Nephron progenitor cell (in vitro differentiated cells): Measurements from ENCODE around the gene ANKS1B.
A peak's percentile ranks its signal among the peaks of the same experiment; 100 is the strongest.

Source experiments
- DNase-seq: peaks from one replicate; pipeline ENCODE4 v3.0.0; 2021
- H3K27ac Mint-ChIP-seq: 2 replicates; pipeline ENCODE4 v1.8.0; 2021; ENCODE audit warnings: mild to moderate bottlenecking, moderate library complexity, mixed read lengths
- H3K27me3 Mint-ChIP-seq: 2 replicates; pipeline ENCODE4 v1.8.0; 2021; ENCODE audit warnings: mild to moderate bottlenecking, low read depth, mixed read lengths; ENCODE audit not compliant: poor library complexity
- H3K36me3 Mint-ChIP-seq: 2 replicates; pipeline ENCODE4 v1.8.0; 2021; ENCODE audit warnings: low read depth, mixed read lengths
- H3K4me1 Mint-ChIP-seq: 2 replicates; pipeline ENCODE4 v1.8.0; 2021; ENCODE audit warnings: mixed read lengths
- H3K4me3 Mint-ChIP-seq: 2 replicates; pipeline ENCODE4 v1.8.0; 2021; ENCODE audit warnings: mild to moderate bottlenecking, moderate library complexity, mixed read lengths
- H3K9me3 Mint-ChIP-seq: 2 replicates; pipeline ENCODE4 v1.8.0; 2021; ENCODE audit warnings: mild to moderate bottlenecking, moderate library complexity, mixed read lengths
- CTCF ChIP-seq: fragments of 200-600 bp; sonication (generic); IDR thresholded peaks from 2 replicates; pipeline ENCODE4 v1.5.0; 2021; ENCODE audit warnings: antibody characterized with exemption

The ANKS1B gene

GRCh38 chr12:99920353-99920960 is 64.3 kb downstream of the ANKS1B start:
- Mint-ChIP-seq H3K9me3 (no peaks in the 10 kb centered on the region), H3K27ac (no peak overlapping the region), H3K4me3 (no peak overlapping the region), H3K36me3 (no peaks in the 10 kb centered on the region), H3K4me1 (no peaks in the 10 kb centered on the region), H3K27me3 (no peaks in the 10 kb centered on the region)
- TF ChIP-seq CTCF = no peak
- no peak for DNase-seq

GRCh38 chr12:99917711-99918402 is 66.9 kb downstream of the ANKS1B start:
- Mint-ChIP-seq H3K27ac (no peak overlapping the region), H3K27me3 (peaks cover 5% of the 10 kb centered on the region), H3K4me3 (no peak overlapping the region), H3K4me1 (peaks cover 8% of the 10 kb centered on the region), H3K9me3 (no peaks in the 10 kb centered on the region), H3K36me3 (no peaks in the 10 kb centered on the region)
- DNase-seq = no peak
- TF ChIP-seq CTCF = no peak

DNA sequence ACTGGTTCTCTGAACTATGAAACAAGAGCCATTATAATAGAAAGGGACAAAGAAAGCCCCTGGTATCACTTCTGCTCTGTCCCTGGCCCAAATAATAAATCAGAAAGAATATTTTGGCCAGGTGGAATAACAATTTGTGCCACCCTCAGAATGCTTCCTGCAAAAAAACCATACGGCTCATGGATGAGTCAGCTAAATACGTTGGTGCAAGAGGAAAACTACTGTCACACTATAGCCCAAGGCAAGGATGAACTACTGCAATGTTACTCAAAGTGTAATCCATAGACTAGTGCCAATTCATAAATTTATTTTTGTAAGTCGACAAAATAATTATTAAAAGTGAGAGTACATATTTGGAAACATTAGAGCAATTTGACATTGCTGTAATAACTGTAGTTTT is 68.2 kb downstream of the ANKS1B start:
- no peak for DNase-seq
- no peaks in the 10 kb centered on the region for H3K36me3 Mint-ChIP-seq

GRCh38 chr12:99915251-99916082 is 69.3 kb downstream of the ANKS1B start:
- Mint-ChIP-seq H3K27ac (no peak overlapping the region), H3K4me1 (peaks cover 17% of the 10 kb centered on the region), H3K4me3 (no peak overlapping the region), H3K36me3 (no peaks in the 10 kb centered on the region), H3K27me3 (peaks cover 5% of the 10 kb centered on the region), H3K9me3 (no peaks in the 10 kb centered on the region)
- TF ChIP-seq CTCF = no peak
- no peak for DNase-seq

More for the DNA sequence above, 68.2 kb downstream of the ANKS1B start:
- no peak overlapping the region for H3K27ac Mint-ChIP-seq
- H3K4me1 Mint-ChIP-seq = peaks cover 10% of the 10 kb centered on the region
- peaks cover 5% of the 10 kb centered on the region for H3K27me3 Mint-ChIP-seq
- no peak overlapping the region for H3K4me3 Mint-ChIP-seq
- TF ChIP-seq CTCF = no peak
- no peaks in the 10 kb centered on the region for H3K9me3 Mint-ChIP-seq

DNA sequence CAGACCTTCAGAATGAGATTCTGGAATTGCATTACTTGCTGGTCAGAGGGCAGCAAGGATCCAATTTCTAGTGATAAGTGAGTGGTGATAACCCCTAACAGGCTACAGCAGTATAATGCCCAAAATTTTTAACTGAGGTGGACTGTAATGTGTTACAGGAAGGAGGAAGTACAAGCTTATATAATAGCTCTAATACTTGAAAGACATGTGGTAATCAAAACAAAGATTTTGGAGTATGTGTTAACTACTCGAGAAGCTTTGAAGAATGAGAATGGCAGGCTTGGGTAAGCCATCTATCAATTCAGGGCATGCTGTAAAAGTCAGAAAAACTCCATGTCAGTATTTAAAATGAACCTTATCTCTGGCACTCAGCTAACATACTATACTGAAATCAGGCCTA is 70.5 kb downstream of the ANKS1B start:
- Mint-ChIP-seq H3K36me3 (no peaks in the 10 kb centered on the region), H3K27ac (peak overlapping the region; percentile 2), H3K4me1 (peaks cover 17% of the 10 kb centered on the region), H3K4me3 (no peak overlapping the region), H3K27me3 (peaks cover 5% of the 10 kb centered on the region), H3K9me3 (no peaks in the 10 kb centered on the region)
- DNase-seq = no peak
- no peak for TF ChIP-seq CTCF
